Right cardiac atrium (tissue), 5 donors: ENCODE data around the gene COX8A. TPM values are rescaled to one million over a fixed set of nuclear protein-coding genes. Genes with fewer than 3 reads are reported as not detected.
"Not testable (repeated sequence)": the region's sequence is repeated elsewhere in the genome, so short reads cannot be mapped to it uniquely, and the experiment has no call there.

Experiments
- ATAC-seq, 2 donors: fragments of 200-7000 bp; cut with Tn5 transposase; one replicate each; pipeline versions ENCODE4 v1.8.0 to v1.9.1; 2020; ENCODE audit warnings: moderate library complexity in 2 of 2, mild to moderate bottlenecking in 1 of 2
- DNase-seq, 3 donors: peaks; one replicate each; pipeline ENCODE4 v3.0.0-alpha.2; 2020
- H3K27ac ChIP-seq: one replicate; pipeline ENCODE4 v1.5.1; 2013; ENCODE audit warnings: mild to moderate bottlenecking, low read length, control low read depth, moderate library complexity
- H3K27me3 ChIP-seq: one replicate; pipeline ENCODE4 v1.6.1; 2013; ENCODE audit not compliant: control insufficient read depth, insufficient read depth
- H3K4me1 ChIP-seq: one replicate; pipeline ENCODE4 v1.6.1; 2013; ENCODE audit warnings: low read length; ENCODE audit not compliant: control insufficient read depth, insufficient read depth
- H3K4me3 ChIP-seq: one replicate; pipeline ENCODE4 v1.5.1; 2013; ENCODE audit warnings: low read length, control low read depth
- H3K9me3 ChIP-seq: one replicate; pipeline ENCODE4 v1.6.1; 2013; ENCODE audit warnings: low read length; ENCODE audit not compliant: control insufficient read depth
- WGBS: extraction: QIAGEN DNeasy Blood & Tissue Kit; methylation state at CpG from one replicate; pipeline ENCODE4 v1.1.7; 2013; 5-methylcytosine and 5-hydroxymethylcytosine counted together
- intact Hi-C, 4 donors: fragments of 100-400 bp; cut with DNase I; formaldehyde crosslinking; loops; one replicate each; pipeline versions ENCODE4 v1.11.0 to v1.14.0; 2022 to 2023
- polyA plus RNA-seq: library from polyadenylated mRNA; stranded (reverse); fragments of 200-250 nt; gene quantifications from one replicate; pipeline ENCODE4 v1.2.3, GENCODE V29; 2013
- total RNA-seq, 4 donors: library from RNA; stranded (reverse); fragmentation: NEBNext Ultra II Directional; extraction: Animal tissue kit (Norgen Biotek cat#: 25700); gene quantifications; one replicate each; pipeline ENCODE4 v1.2.1, GENCODE V29; 2021
- donor health status: healthy with polysubstance abuse.
- donor health status: DM: no; HTN: yes; CAD: no.
- donor health status: DM: no; HTN: no; CAD: no.
- donor health status: DM: no; HTN: yes; CAD: no; lungs with severe emphysema.
- donor health status: DM: yes; HTN: yes; CAD: no.

COX8A gene
- total and polyA plus RNA-seq, 5 donors: 726 to 2,526 (median 815) TPM

- Histone ChIP-seq H3K9me3 (no peaks in the 10 kb centered on the region), H3K4me1 (no peaks in the 10 kb centered on the region), H3K27ac (no peak overlapping the region), H3K4me3 (no peak overlapping the region), H3K27me3 (no peaks in the 10 kb centered on the region)
- intact Hi-C loops: loop anchor here in 1 of 4 donors (10.0 kb wide), 1 partner anchor 177 kb away; the partner anchor contains the start of gene ZFTA
- 82% methylated on average over 4 of the region's 4 CpGs for WGBS
- ATAC-seq (no peak), DNase-seq (no peak)
Measured at GRCh38 chr11:63941901-63942300, 32.5 kb upstream of the COX8A start.

GRCh38 chr11:63942803-63943202, 31.6 kb upstream of the COX8A start:
- peak in 1 of 3 donors; percentile 23 for DNase-seq
- H3K9me3 ChIP-seq: no peaks in the 10 kb centered on the region
- H3K4me3 ChIP-seq: no peak overlapping the region
- no peak overlapping the region for H3K27ac ChIP-seq
- WGBS: 90% methylated on average over 3 of the region's 3 CpGs
- ATAC-seq: no peak
- H3K4me1 ChIP-seq: no peaks in the 10 kb centered on the region
- H3K27me3 ChIP-seq: no peaks in the 10 kb centered on the region
- intact Hi-C loops: loop anchor here in 1 of 4 donors (10.0 kb wide), 1 partner anchor 178 kb away; the partner anchor contains the start of gene ZFTA

DNA sequence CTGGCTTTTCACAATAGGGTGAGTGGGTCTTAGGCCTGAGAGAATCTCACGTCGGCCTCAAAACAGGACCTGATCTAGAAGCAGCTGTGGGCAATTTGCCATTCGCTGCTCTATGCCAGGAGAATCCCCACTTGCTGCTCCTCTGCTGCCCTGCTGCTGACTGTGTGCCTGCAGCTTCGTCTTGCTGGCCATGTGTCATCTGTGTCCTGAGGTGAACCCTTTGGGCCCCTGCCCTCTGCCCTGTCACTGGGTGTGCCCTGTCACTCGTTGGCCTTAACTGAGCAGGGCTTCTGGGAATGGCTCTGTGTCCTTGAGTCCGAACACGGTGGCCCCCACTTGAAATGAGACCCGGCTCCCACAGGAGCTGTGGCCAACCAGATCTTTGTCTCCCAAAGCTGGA, 29.4 kb upstream of the COX8A start:
- Histone ChIP-seq H3K9me3 (no peaks in the 10 kb centered on the region), H3K4me3 (no peak overlapping the region), H3K4me1 (no peaks in the 10 kb centered on the region), H3K27me3 (no peaks in the 10 kb centered on the region), H3K27ac (peak overlapping the region; percentile 59)
- peak; percentile 70 for ATAC-seq
- DNase-seq: peak; percentile 46 to 76 (median 69)
- WGBS: 33% methylated on average over 8 of the region's 8 CpGs
- intact Hi-C loops: loop anchor here in 3 of 4 donors (2.0 to 10.0 kb wide), 3 partner anchors 108 to 180 kb away; partner anchors contain the start of gene ZFTA (in 2 of the 3)

- Histone ChIP-seq H3K9me3 (no peaks in the 10 kb centered on the region), H3K27ac (peak overlapping the region; percentile 59), H3K4me3 (no peak overlapping the region), H3K4me1 (no peaks in the 10 kb centered on the region), H3K27me3 (no peaks in the 10 kb centered on the region)
- DNase-seq (peak; percentile 77 to 86 (median 85)), ATAC-seq (peak; percentile 87 to 88)
- WGBS: 26% methylated on average over 14 of the region's 14 CpGs
- intact Hi-C loops: loop anchor here (1.0 to 10.0 kb wide), 4 partner anchors 108 to 181 kb away; partner anchors contain the start of gene ZFTA (in 2 of the 4)
Measured at GRCh38 chr11:63945477-63946163, 28.8 kb upstream of the COX8A start.

DNA sequence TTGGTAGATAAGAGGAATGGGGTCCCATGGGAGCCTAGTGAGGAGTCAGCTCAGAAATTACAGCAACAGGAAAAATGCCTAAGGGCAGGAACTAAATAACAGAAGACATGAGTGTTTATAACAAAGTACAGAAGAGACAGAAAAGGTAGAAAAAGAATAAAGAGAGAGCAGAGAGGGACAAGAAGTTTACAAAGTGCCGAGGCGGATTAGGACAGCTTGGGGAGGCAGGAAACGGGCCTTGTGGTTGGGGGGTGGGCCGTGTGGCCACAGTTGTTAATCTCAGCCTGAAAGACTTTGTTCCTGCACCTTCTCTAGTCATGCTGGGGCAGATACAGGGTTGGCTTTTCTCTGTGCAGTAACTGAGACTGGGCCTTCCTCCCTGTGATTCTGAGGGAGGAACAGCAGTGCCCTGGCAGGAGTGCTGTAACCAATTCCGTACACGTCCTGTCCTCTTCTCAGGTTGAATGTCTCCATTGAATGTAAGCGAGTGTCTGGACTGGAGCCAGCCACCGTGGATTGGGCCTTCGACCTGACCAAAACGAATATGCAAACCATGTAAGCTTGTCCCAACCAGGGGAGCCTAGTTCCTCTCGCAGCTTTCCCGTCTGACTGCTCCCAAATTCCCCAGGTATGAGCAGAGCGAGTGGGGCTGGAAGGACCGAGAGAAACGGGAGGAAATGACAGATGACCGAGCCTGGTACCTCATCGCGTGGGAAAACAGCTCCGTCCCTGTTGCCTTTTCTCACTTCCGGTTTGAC, 22.5 kb upstream of the COX8A start:
- Histone ChIP-seq H3K4me3 (no peak overlapping the region), H3K4me1 (no peaks in the 10 kb centered on the region), H3K9me3 (no peaks in the 10 kb centered on the region), H3K27ac (no peak overlapping the region), H3K27me3 (no peaks in the 10 kb centered on the region)
- whole genome bisulfite sequencing: 79% methylated on average over 20 of the region's 20 CpGs
- intact Hi-C loops: no loop called here
- ATAC-seq (no peak), DNase-seq (no peak)

DNA sequence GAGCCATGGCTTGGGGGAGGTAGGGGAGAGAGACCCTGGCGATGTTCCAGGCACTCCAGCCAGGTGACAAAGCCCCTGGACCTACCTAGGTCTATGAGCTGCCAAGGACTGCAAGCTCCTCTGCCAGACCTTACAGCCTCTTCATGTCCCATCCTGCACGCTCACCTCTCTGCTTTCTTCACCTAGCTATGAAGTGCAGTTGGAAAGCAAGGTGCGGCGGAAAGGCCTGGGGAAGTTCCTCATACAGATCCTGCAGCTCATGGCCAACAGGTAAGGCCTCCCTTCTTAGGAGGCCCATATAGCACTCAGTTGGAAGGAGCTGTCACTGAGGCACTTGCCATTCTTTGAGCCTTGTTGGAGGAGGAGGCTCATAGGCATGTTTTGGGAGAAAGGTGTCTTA, 21.9 kb upstream of the COX8A start:
- no peak overlapping the region for H3K4me3 ChIP-seq
- DNase-seq (no peak), ATAC-seq (no peak)
- H3K9me3 ChIP-seq: no peaks in the 10 kb centered on the region
- intact Hi-C loops: no loop called here
- 99% methylated on average over 4 of the region's 4 CpGs for WGBS
- no peaks in the 10 kb centered on the region for H3K27me3 ChIP-seq
- H3K4me1 ChIP-seq: no peaks in the 10 kb centered on the region
- no peak overlapping the region for H3K27ac ChIP-seq

DNA sequence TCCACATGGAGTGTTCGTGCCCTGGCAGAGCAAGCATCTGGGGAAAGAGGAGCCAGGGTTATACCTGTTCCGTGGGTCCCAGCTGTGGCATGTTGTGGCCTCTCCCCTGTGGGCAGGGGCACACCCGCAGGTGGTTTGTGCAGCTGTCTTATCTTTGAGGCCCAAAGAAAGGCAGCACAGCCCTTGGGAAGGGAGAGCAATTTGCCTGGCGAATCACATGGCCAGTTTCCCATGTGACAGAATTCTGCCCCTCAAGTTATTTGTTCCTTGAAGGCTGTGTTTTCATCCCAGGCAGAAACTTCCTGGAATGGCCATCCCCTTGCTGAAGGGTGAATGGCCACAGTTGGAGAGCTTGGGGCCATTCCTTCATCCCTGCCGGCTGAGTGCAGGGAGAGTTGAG, 16.4 kb upstream of the COX8A start:
- DNase-seq (no peak), ATAC-seq (no peak)
- intact Hi-C loops: no loop called here
- no peaks in the 10 kb centered on the region for H3K27me3 ChIP-seq
- WGBS: 90% methylated on average over 5 of the region's 5 CpGs
- no peaks in the 10 kb centered on the region for H3K9me3 ChIP-seq
- no peak overlapping the region for H3K27ac ChIP-seq
- no peak overlapping the region for H3K4me3 ChIP-seq
- H3K4me1 ChIP-seq: no peaks in the 10 kb centered on the region

DNA sequence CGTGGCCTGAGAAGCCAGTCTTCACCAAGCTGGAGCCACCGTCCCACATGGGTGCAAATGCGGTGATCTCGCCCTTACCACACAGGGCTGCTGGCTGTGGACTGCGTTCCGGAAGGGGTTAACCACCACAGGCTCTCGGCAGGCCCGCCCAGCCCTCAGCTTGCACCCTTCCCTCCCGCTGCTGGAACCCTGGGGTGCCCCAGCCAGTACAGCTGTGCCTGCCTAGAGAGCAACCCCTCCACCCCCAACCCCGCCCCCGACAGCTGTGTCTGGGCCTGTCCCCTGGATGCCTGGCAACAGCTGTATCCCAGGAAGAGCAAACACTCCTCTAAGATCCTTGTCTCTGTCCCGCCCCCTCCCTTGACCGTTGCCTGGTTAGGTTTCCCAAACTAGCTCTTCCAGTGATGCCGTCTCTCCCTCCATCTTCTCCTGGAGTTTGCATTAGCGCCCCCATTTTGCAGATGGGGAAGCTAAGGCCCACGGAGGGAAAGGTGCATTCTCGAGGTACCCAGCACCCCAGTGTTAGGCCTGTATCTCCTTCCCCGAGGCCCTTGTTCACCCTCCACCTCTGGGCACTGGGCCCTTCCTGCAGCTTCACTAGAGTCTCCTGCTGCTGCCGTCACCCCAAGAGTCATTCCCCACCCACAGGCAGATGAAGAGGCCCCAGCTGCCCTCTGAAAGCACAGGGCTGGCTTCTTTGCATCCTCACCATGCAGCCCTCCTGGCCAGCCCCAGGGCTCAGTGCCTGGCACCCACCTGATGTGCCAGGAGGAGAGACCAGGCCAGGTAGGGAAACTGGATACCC, 12.6 kb upstream of the COX8A start:
- Histone ChIP-seq H3K27me3 (no peaks in the 10 kb centered on the region), H3K4me1 (no peaks in the 10 kb centered on the region), H3K27ac (no peak overlapping the region), H3K4me3 (no peak overlapping the region), H3K9me3 (no peaks in the 10 kb centered on the region)
- intact Hi-C loops: no loop called here
- DNase-seq: peak in 1 of 3 donors; percentile 42
- ATAC-seq: peak; percentile 37 to 48
- 33% methylated on average over 19 of the region's 19 CpGs for WGBS

GRCh38 chr11:63963895-63964294, 10.5 kb upstream of the COX8A start:
- H3K27me3 ChIP-seq, intact Hi-C loops, H3K4me3 ChIP-seq, DNase-seq, H3K9me3 ChIP-seq, H3K4me1 ChIP-seq, H3K27ac ChIP-seq, ATAC-seq: not testable (repeated sequence)
- 91% methylated on average over 4 of the region's 4 CpGs for WGBS

DNA sequence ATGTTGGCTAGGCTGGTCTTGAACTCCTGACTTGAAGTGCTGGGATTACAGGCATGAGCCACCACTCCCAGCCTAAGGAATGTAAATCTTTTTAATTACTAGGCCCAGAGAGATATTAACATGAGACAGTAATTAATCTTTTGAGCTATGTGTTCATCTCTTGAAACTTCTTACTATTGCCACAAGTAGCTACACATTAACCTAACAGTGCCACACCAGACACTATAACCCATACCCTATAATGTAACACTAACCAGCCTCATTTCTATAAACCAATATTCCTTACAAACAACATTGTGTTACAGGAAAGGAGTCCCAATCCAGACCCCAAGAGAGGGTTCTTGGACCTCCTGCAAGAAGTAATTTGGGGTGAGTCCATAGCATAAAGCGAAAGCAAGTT, 8.0 kb upstream of the COX8A start:
- no peaks in the 10 kb centered on the region for H3K9me3 ChIP-seq
- ATAC-seq (no peak), DNase-seq (no peak)
- no peak overlapping the region for H3K27ac ChIP-seq
- H3K27me3 ChIP-seq: no peaks in the 10 kb centered on the region
- H3K4me3 ChIP-seq: no peak overlapping the region
- intact Hi-C loops: no loop called here
- no peaks in the 10 kb centered on the region for H3K4me1 ChIP-seq
- 100% methylated on average over 1 of the region's 1 CpG for WGBS
